Smooth muscle cell (in vitro differentiated cells): ENCODE data around the gene PIK3R4. TPM values are rescaled to one million over a fixed set of nuclear protein-coding genes. Genes with fewer than 3 reads are reported as not detected.

Source experiments
- DNase-seq: peaks from one replicate; lab custom pipeline; 2025; ENCODE audit not compliant: unreplicated experiment; lab: John Stamatoyannopoulos, UW
- H2AFZ ChIP-seq: fragments of 200-600 bp; sonication (generic); 2 replicates; pipeline ENCODE4 v1.6.0; 2016; ENCODE audit warnings: antibody characterized with exemption, low read depth, mild to moderate bottlenecking
- H3F3A ChIP-seq: fragments of 200-600 bp; sonication (generic); 2 replicates; pipeline ENCODE4 v1.6.0; 2017; ENCODE audit warnings: antibody characterized with exemption, low read depth
- H3K27ac ChIP-seq: fragments of 200-600 bp; sonication (generic); 2 replicates; pipeline ENCODE4 v1.5.1; 2016; ENCODE audit warnings: low read depth, mild to moderate bottlenecking
- H3K27me3 ChIP-seq: fragments of 200-600 bp; sonication (generic); 2 replicates; pipeline ENCODE4 v1.6.1; 2016; ENCODE audit warnings: low read depth, mild to moderate bottlenecking
- H3K36me3 ChIP-seq: fragments of 200-600 bp; sonication (generic); 2 replicates; pipeline ENCODE4 v1.5.1; 2016; ENCODE audit warnings: low read depth
- H3K4me1 ChIP-seq: fragments of 200-600 bp; sonication (generic); 2 replicates; pipeline ENCODE4 v1.5.1; 2016; ENCODE audit warnings: low read depth
- H3K4me2 ChIP-seq: fragments of 200-600 bp; sonication (generic); 2 replicates; pipeline ENCODE4 v1.6.0; 2016; ENCODE audit warnings: mild to moderate bottlenecking
- H3K4me3 ChIP-seq: fragments of 200-600 bp; sonication (generic); 2 replicates; pipeline ENCODE4 v1.5.1; 2016; ENCODE audit warnings: mild to moderate bottlenecking
- H3K79me2 ChIP-seq: fragments of 200-600 bp; sonication (generic); 2 replicates; pipeline ENCODE4 v1.6.0; 2016; ENCODE audit warnings: low read depth, mild to moderate bottlenecking
- H3K9ac ChIP-seq: fragments of 200-600 bp; sonication (generic); 2 replicates; pipeline ENCODE4 v1.6.0; 2016; ENCODE audit warnings: low read depth
- H3K9me3 ChIP-seq: fragments of 200-600 bp; sonication (generic); replicated peaks from 2 replicates; pipeline ENCODE4 v1.5.1; 2016; ENCODE audit warnings: low read depth
- H4K20me1 ChIP-seq: fragments of 200-600 bp; sonication (generic); 2 replicates; pipeline ENCODE4 v1.6.0; 2016; ENCODE audit warnings: low read depth
- CTCF ChIP-seq: fragments of 200-600 bp; sonication (generic); IDR thresholded peaks from 2 replicates; pipeline ENCODE4 v1.5.1; 2017; ENCODE audit warnings: borderline replicate concordance, mild to moderate bottlenecking, antibody characterized with exemption; ENCODE audit not compliant: insufficient read depth, poor library complexity, severe bottlenecking
- WGBS: methylation state at CpG from one replicate; pipeline ENCODE4 v1.1.7; 2016; ENCODE audit warnings: low lambda C conversion rate; 5-methylcytosine and 5-hydroxymethylcytosine counted together
- polyA plus RNA-seq: library from polyadenylated mRNA; unstranded; fragments of >200 nt; fragmentation: Nextera tagmentation; extraction: Ambion mirVana; gene quantifications from 2 replicates; pipeline ENCODE4 v1.2.1, GENCODE V29; 2016
- total RNA-seq: library from RNA; depleted of rRNA; stranded (reverse); fragments of >200 nt; gene quantifications from 2 replicates; pipeline ENCODE4 v1.2.3, GENCODE V29; 2014

PIK3R4 gene
- total and polyA plus RNA-seq, 2 experiments from 2014 or later, result 18.3 to 46.4 TPM

DNA sequence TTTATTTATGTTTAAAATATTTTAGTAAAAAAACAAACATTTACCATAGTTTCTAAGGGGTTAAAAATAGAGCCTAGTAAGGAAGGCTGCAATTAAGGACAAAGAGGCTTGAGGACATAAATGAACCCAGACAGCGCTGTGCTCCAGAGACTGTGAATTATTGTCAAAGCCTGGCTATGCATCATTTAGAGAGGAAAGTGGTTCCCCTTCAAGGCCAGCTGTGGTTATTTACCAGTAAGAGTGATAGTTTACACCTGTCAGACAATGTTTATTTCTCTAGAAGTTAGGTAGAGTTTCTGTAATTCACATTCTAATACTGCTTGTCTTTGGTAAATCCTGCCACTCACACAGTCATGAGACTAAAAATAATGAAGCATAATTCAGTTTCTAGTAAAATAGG, 32.4 kb upstream of the PIK3R4 start:
- Histone ChIP-seq H3K36me3 (no peaks in the 10 kb centered on the region), H2AFZ (no peak overlapping the region), H3K9me3 (no peaks in the 10 kb centered on the region), H3K4me2 (no peak overlapping the region), H3K27me3 (peaks cover 9% of the 10 kb centered on the region), H3K9ac (no peak overlapping the region), H3K4me3 (no peak overlapping the region), H3K4me1 (no peaks in the 10 kb centered on the region), H3F3A (no peaks in the 10 kb centered on the region), H4K20me1 (no peaks in the 10 kb centered on the region), H3K79me2 (no peaks in the 10 kb centered on the region), H3K27ac (no peak overlapping the region)
- DNase-seq, result no peak
- no peak for TF ChIP-seq CTCF
- 64% methylated on average over 1 of the region's 1 CpG for WGBS

- Histone ChIP-seq H3K79me2 (no peaks in the 10 kb centered on the region), H3K4me2 (no peak overlapping the region), H3K4me1 (no peaks in the 10 kb centered on the region), H3K9ac (no peak overlapping the region), H4K20me1 (no peaks in the 10 kb centered on the region), H3K9me3 (no peaks in the 10 kb centered on the region), H2AFZ (no peak overlapping the region), H3F3A (no peaks in the 10 kb centered on the region), H3K27me3 (peaks cover 21% of the 10 kb centered on the region), H3K36me3 (no peaks in the 10 kb centered on the region), H3K27ac (no peak overlapping the region), H3K4me3 (no peak overlapping the region)
- DNase-seq, result no peak
- WGBS, result 81% methylated on average over 3 of the region's 3 CpGs
- TF ChIP-seq CTCF, result no peak
These were observed 26.7 kb upstream of the PIK3R4 start for GRCh38 chr3:130773366-130773765.

- no peak for DNase-seq
- H3K4me2 ChIP-seq, result no peak overlapping the region
- TF ChIP-seq CTCF, result no peak
- H3K4me1 ChIP-seq, result no peaks in the 10 kb centered on the region
- H3K27me3 ChIP-seq, result peaks cover 26% of the 10 kb centered on the region
- H3K36me3 ChIP-seq, result no peaks in the 10 kb centered on the region
- no peaks in the 10 kb centered on the region for H3F3A ChIP-seq
- no peaks in the 10 kb centered on the region for H3K9me3 ChIP-seq
- no peak overlapping the region for H3K4me3 ChIP-seq
- H4K20me1 ChIP-seq, result no peaks in the 10 kb centered on the region
- no peak overlapping the region for H3K27ac ChIP-seq
- no peak overlapping the region for H3K9ac ChIP-seq
- no peak overlapping the region for H2AFZ ChIP-seq
- H3K79me2 ChIP-seq, result no peaks in the 10 kb centered on the region
These were observed 25.5 kb upstream of the PIK3R4 start for GRCh38 chr3:130772129-130772528.

DNA sequence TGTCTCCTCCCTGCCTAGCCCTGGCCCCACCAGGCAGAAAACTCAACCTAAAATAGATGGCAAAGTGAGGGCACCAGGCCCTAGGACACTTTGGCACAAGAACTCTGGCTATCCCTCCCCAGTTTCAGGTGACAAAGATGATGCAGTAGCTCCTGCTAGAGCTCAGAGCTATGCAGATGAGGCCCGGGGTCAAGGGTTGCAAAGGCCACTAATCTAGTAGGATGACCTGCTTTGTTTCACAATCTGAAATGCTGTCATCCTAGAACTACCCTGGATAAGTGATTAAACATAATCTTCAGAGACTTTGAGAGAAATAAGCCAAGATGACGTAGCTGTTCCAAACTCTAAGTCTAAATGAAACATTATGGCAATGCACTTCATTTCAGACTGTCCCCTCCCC, 24.0 kb upstream of the PIK3R4 start:
- no peaks in the 10 kb centered on the region for H3K36me3 ChIP-seq
- no peaks in the 10 kb centered on the region for H3K9me3 ChIP-seq
- H3K4me1 ChIP-seq, result no peaks in the 10 kb centered on the region
- no peak overlapping the region for H3K27ac ChIP-seq
- H3K4me3 ChIP-seq, result no peak overlapping the region
- H3K4me2 ChIP-seq, result no peak overlapping the region
- no peak overlapping the region for H2AFZ ChIP-seq
- H3F3A ChIP-seq, result no peaks in the 10 kb centered on the region
- TF ChIP-seq CTCF, result no peak
- WGBS, result 76% methylated on average over 2 of the region's 2 CpGs
- H3K79me2 ChIP-seq, result no peaks in the 10 kb centered on the region
- no peak overlapping the region for H3K9ac ChIP-seq
- DNase-seq, result no peak
- peaks cover 26% of the 10 kb centered on the region for H3K27me3 ChIP-seq
- H4K20me1 ChIP-seq, result no peaks in the 10 kb centered on the region
